GM12891 (cell line): ENCODE data around the gene PPP4R4.

Experiments
- DNase-seq: peaks from one replicate; pipeline ENCODE4 v3.0.0; 2011; ENCODE audit warnings: low spot score; ENCODE audit not compliant: insufficient read length
- FAIRE-seq: peaks from 2 replicates; lab custom pipeline; 2011; peaks lifted over from hg19 to GRCh38; lab: Jason Lieb, UNC
- PAX5 ChIP-seq: IDR thresholded peaks from 2 replicates; pipeline ENCODE4 v1.6.1; 2011; ENCODE audit warnings: low read length, moderate library complexity, mild to moderate bottlenecking; ENCODE audit not compliant: insufficient read depth, severe bottlenecking
- POLR2A ChIP-seq: IDR thresholded peaks from 2 replicates; pipeline ENCODE4 v1.6.1; 2011; ENCODE audit warnings: low read depth, low read length, control low read depth
- POLR2AphosphoS5 ChIP-seq: IDR thresholded peaks from 2 replicates; pipeline ENCODE4 v1.6.1; 2011; ENCODE audit warnings: low read depth, low read length, control low read depth
- POU2F2 ChIP-seq: IDR thresholded peaks from 2 replicates; pipeline ENCODE4 v1.6.1; 2011; ENCODE audit warnings: low read depth, mild to moderate bottlenecking, control low read depth, low read length, moderate library complexity
- SPI1 ChIP-seq: IDR thresholded peaks from 2 replicates; pipeline ENCODE4 v1.6.1; 2011; ENCODE audit warnings: low read depth, low read length, control low read depth
- TAF1 ChIP-seq: IDR thresholded peaks from 2 replicates; pipeline ENCODE4 v1.6.1; 2011; ENCODE audit warnings: low read depth, low read length, control low read depth

The PPP4R4 gene

DNA sequence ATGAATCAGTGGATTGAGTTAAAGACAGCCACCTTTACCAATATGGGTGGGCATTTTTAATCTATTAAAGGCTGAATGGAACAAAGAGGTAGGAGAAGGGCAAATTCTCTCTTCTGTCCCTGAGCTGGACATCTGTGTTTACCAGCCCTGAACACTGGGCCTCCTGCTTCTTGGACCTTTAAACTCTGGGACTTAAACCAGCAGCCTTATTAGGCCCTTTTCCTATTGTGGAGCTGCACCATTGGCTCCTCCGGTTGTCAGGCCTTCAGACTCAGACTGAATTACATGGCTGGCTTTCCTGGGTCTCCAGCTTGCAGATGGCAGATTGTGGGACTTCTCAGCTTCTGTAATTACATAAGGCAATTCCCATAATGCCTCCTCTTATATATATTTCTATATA is 142.6 kb downstream of the PPP4R4 start:
- FAIRE-seq (no peak), DNase-seq (no peak)
- no peak for TF ChIP-seq POLR2AphosphoS5

DNA sequence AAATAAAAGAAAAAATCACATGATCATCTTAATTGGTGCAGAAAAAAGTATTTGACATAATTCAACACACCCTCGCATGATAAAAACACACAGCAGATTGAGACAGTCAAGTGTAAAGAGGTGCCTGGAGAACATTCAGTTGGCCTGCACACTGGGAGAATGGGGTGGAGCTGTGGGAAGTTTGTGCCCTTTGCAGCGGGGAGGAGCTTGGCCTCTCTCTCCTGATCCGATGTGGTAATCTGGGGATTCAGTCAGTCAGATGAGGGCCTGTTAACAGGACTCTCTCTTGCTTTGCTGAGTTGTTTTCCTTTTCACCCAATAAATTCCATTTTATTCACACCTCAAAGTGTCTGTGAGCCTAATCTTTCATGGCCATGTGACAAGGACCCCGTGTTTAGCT is 143.1 kb downstream of the PPP4R4 start:
- DNase-seq (no peak), FAIRE-seq (no peak)
- TF ChIP-seq POLR2A: no peak
- no peak for TF ChIP-seq SPI1
- TF ChIP-seq PAX5: no peak
- TF ChIP-seq TAF1: no peak
- TF ChIP-seq POLR2AphosphoS5: no peak
- no peak for TF ChIP-seq POU2F2

DNA sequence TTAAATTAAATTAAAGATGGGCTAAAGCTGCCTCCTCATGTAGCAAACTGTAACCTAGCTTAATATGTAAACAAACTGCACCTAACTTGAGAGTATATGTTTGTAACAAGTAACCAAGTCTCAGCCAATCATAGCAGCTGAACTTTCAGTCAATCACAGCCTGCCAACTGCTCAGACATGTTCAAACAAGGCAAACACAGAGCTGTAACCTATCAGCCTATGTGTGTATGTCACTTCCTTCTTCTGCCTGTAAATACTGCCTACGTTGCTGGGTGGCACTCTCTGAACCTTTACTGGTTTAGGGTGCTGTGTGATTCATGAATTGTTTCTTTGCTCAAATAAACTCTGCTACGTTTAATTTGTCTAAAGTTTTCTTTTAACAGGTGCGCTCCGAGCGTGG is 146.1 kb downstream of the PPP4R4 start:
- no peak for DNase-seq
- TF ChIP-seq TAF1: no peak
- TF ChIP-seq POLR2AphosphoS5: no peak
- no peak for TF ChIP-seq PAX5
- TF ChIP-seq SPI1: no peak
- TF ChIP-seq POLR2A: no peak
- TF ChIP-seq POU2F2: no peak
- FAIRE-seq: no peak

DNA sequence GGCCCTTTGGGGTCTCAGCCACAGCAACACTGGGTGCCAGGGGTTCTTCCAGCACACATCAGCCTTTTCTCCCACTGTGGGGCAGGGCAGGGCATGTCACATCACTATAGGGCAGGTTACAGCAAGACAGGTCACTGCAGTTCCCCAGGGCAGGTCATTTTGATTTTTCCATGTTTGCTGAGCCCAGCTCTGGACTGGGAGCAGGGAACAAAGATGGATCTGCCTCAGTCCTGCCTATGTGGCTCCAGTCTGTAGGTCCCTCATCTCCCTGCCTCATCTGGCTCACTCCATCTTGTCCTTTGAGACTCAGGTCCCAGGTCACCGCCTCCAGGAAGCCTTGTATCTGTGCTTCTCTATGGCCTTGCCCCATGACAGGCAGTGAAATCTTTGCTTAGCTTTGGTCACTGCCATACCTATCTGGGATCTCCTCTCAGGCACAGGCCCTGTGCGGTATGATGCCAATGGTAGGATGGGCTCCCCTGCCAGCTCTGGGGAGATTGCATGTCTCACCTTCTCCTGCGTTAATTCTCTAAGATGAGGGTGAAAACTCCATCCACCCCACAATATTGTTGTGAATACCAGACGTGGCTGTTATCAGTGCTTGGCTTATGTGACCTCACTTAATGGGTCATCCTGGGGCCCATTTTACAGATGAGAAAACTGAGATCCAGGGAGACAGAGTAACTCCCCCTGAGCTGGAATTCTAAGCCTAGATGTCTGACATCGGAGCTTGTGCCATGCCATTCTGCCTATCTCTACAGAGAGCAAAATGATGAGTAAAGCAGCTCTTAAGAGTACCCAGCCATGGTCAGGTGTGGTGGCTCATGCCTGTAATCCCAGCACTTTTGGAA is 147.5 kb downstream of the PPP4R4 start:
- FAIRE-seq: no peak

DNA sequence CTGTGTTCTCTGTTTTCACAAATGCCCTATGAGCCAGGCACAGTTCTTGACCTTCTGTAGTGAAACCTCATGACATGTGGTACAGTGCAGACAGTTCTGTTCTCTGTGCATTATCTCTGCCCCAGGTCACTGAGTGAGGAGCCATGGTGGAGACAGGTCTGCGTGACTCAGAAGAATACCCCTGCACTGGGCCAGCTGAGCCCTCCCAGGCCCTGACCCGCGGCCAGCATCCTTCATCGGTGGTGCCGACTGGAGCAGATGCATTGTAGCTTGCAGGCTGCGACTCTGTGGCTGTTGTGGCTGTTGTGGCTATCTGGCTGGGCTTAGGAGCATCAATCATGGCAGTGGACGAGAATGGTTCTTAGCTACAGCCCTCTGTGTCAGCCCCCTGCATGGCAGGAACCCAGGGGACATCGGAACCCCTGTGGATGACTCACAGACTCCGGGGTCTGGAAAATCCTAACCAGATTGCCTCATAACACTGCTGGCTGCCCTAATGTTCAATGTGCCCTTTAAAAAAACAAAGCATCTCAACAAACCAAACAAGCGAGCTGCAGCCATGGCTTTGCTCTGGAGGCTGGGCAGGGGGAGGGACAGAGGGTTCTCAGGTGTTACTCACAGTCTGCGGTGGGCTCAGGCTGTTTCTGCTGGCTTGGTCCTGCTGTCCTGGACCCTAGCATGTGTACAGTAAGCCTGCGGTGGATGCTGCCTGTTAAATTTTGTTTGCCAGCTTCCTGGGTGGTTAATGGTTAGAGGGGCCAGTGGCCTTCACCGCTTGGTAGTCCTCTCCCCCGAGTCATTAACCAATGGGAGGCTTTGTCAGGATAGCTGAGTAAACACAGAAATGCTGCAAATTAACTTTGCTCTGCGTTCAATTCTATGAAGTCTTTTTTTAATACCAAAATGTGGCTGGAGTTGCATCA is 148.8 kb downstream of the PPP4R4 start, which contains the start of gene SERPINA6:
Gene SERPINA6, minus strand, starts transcription at position 689 of the 923 bp plus-strand sequence. CDS start 8,688 bp downstream, outside the sequence.
- FAIRE-seq: no peak
- TF ChIP-seq POLR2A (no peak), SPI1 (no peak), TAF1 (no peak), PAX5 (no peak), POLR2AphosphoS5 (no peak), POU2F2 (no peak)
- no peak for DNase-seq

More for the DNA sequence above, 147.5 kb downstream of the PPP4R4 start:
- DNase-seq: no peak
- TF ChIP-seq POLR2A (no peak), SPI1 (no peak)

DNA sequence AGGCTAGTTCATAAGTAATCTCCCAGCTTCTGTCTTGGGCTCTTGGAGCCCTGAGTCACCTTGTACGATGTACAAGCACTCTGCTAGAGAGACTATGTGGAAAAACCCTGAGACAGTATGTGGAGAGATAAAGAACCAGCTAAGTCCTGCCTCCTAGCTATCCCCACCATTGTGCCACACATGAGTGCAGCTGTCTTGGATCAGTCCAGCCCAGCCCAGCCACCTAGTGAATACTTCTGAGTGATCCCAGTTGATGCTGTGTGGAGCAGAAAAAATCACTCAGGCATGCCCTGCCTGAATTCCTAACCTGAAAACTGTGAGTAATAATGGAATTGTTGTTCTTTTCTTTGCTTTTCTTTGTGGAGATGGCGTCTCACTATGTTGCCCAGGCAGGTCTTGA is 154.1 kb downstream of the PPP4R4 start:
- FAIRE-seq: no peak
- TF ChIP-seq POLR2AphosphoS5 (no peak), TAF1 (no peak), POLR2A (no peak), POU2F2 (no peak), PAX5 (no peak), SPI1 (no peak)

More for the DNA sequence above, 154.1 kb downstream of the PPP4R4 start:
- no peak for DNase-seq
